GM18951 (cell line): Measurements from ENCODE around the gene FAH.

Source experiments
- POLR2A ChIP-seq: IDR thresholded peaks from 4 replicates; pipeline ENCODE4 v1.6.1; 2011; ENCODE audit warnings: mild to moderate bottlenecking; ENCODE audit not compliant: insufficient read length, insufficient read depth; ENCODE audit errors: extremely low read depth
- in situ Hi-C: fragments of 300-500 bp; cut with MboI; formaldehyde crosslinking; loops from one replicate; pipeline ENCODE4 v1.12.0; 2022; ENCODE audit warnings: low sequenced_read_pairs, mixed read lengths, inconsistent platforms; ENCODE audit not compliant: unreplicated experiment

The FAH gene

DNA sequence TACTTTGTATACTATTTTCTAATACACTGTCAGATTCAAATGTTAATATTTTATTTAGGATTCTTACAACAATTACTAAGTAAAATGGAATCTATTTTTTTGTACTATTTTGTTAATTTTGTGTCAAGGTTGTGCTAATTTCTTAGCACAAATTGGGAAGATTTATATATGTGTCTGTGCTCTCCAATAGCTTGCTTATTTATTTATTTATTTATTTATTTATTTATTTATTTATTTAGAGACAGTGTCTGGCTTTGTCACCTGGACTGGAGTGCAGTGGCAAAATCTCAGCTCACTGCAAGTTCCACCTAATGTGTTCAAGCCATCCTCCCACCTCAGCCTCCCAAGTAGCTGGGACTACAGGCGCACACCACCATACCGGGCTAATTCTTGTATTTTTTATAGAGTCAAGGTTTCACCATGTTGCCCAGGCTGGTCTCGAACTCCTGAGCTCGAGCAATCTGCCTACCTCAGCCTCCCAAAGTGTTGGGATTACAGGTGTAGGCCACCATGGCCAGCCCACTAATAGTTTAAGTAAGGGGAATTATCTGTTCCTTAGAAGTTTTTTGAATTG, 64.6 kb downstream of the FAH start:
- in situ Hi-C loops: no loop called here
- TF ChIP-seq POLR2A: no peak

DNA sequence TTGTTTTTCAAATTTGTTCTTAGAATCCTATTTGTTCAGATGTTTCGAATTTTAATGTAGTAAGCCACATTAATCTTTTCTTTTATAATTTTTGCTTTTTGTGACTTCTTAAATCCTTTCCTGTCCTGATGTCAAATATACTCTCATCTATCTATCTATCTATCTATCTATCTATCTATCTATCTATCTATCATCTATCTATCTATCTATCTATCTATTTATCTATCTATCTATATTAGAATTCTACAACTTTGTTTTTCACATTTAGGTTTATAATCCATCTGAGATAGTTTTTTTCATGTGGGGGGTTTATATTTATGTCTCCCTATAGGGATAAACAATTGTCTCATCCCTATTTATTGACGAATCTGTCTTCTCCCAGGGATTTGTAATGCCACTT, 67.2 kb downstream of the FAH start:
- no peak for TF ChIP-seq POLR2A
- in situ Hi-C loops: no loop called here

GRCh38 chr15:80228959-80229610, 76.3 kb downstream of the FAH start:
- in situ Hi-C loops: no loop called here
- no peak for TF ChIP-seq POLR2A

DNA sequence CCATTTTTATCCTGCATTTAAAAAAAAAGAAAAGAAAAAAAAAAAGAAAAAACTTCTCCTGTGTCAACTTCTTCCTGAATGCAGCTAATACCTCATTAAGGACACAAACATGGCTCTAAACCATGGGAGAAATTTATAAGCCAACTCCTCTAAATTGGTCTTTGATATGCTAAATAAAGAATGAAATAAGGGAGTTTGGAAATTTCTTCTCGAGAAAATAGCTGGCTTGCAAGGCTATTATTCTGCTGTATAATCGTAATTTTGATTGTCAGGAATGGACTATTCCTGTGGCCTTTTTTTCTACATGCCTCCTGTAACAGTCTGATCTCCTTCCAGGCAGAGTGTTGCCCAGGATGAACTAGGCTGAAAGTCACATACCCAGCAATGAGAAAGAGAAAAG, 78.6 kb downstream of the FAH start:
- in situ Hi-C loops: no loop called here
- no peak for TF ChIP-seq POLR2A

DNA sequence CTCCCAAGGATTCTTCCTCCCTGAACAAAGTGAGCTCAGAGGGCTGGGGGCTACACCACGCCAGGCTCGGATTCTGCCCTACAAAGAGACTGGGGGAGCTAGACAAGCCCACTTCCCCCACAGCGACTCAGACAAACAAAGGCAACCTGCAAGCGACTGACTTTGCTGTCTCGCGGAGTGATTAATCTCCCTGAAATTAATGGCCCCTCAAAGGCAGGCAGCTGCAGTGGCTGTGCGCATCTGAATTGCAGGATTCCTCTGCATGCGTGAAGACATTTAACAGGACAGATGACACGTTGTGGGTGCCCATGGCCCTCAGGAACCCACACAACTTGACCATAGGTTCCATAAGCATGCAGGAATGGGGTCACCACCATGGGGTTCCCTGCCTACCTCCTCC, 80.8 kb downstream of the FAH start:
- in situ Hi-C loops: no loop called here
- TF ChIP-seq POLR2A: no peak

- in situ Hi-C loops: no loop called here
- TF ChIP-seq POLR2A: no peak
Observed at GRCh38 chr15:80234883-80235282, 82.1 kb downstream of the FAH start.
